GM18873 (cell line): ENCODE data around the gene ASIC2.

Experiments
- ATAC-seq: cut with Tn5 transposase; IDR thresholded peaks from one replicate; pipeline ENCODE4 v1.9.1; 2021; ENCODE audit warnings: mild to moderate bottlenecking, moderate library complexity, moderate number of reproducible peaks; ENCODE audit not compliant: unreplicated experiment, low FRiP score

The ASIC2 gene

GRCh38 chr17:33292981-33293867, at the start of gene ASIC2:
TSS of gene ASIC2 (minus strand) at chr17:33293295.
- ATAC-seq, result no peak

GRCh38 chr17:33342025-33342424, 48.9 kb upstream of the ASIC2 start:
- ATAC-seq, result no peak

DNA sequence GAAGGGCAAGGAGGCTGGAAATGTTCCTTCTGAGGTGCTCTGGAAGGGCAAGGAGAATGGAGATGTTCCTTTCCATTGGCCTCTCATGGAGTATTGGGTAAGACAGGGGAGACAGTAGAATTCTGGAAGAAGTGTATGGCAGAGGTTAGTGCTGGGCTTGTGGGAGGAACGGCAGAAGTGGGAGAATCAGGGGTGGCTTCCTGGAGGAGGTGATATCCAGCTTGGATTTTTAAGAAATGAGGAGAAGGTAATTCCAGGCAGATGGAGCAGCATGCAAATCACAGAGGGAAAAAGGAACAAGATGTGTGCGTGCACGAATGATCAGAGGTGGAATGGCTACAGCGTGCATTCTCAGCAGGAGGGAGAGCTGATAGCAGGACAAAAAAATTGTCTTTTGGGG, 45.1 kb upstream of the ASIC2 start:
- ATAC-seq, result no peak

DNA sequence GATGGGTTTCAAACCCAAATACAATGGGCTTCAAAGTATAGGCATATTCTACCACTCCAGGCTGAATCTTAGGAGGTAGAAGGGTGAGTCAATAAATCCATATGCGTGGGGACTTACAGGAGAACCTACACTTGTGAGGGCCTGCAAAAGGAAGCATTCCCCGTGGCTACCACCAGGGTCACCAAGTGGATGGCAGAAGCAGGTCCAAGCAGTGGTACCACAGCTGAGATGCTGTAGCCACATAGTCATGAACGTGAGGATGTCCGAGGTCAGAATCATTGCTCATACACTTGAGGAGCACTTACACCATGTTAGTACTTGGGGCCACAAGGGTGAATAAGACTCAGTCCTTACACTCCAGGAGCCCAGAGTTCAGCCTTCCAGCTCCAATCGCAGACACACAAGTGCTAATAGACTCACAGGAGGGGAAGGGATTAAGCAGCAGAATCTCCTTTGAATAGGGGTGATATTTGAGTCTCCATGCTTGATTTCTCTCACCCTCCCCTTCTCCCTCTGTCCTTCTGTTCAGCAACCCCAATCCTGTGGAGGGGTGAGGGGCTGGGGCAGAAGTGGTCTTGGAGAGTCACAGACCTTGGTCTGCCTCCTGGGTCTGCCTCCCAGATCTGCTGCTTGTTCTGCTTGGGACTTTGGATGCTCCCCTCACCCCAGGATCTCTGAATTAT, 42.5 kb upstream of the ASIC2 start:
- ATAC-seq, result no peak

DNA sequence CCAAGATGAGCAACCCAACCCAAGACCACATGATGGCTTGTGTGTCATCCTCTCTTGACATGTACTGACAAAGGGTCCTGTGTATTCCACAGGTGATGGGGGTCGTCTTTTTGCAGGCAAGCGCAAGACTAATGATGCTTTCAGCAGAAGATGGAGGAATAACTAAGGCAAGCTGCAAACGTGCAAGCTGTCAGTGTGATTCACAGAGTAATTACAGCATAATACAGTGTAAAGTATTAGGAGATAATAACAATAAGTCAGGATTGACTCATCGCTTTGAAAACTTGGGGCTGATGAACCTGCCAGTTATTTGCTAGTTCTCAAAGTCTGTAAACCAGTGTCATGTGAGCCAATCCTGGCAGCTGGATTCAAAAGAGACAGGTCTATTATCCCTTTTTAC, 41.6 kb upstream of the ASIC2 start:
- no peak for ATAC-seq

- no peak for ATAC-seq
These were observed 37.8 kb upstream of the ASIC2 start for GRCh38 chr17:33330877-33331276.

DNA sequence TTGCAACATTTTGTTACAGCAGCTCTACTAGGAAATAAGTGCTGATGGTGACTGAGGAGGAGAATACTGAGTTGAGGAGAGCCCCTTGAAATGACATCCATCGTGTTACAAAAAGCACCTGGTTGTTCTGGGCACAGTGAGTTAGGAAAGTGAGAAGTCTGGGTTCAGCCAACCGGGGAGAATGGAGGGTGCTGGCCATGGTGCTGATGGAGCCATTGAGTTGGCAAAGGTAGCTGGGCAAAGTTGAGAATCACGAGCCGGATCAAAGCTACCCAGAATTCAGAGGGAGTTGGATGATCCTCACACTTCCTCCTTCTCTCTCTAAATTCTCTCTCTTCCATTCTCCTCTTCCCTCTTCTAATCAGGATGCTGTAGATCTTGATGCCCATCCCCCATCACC, 35.0 kb upstream of the ASIC2 start:
- no peak for ATAC-seq

DNA sequence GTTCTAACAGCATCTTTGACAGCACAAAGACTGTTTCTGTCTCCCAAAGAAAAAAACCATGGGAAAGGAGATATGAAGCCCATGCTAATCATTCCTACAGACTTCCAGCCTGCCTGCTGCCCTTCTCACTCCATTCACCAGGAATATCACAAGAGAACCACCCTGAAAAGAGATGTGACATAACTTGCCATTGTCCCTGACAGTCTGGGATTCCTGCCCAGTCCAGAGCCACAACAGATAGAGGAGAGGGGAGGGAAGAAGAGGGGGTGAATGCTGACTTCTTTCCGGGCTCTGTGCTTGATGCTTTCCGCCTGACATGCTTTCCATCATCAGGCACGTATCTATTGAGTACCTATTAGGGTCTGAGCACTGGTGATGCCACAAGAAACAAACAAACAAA, 31.6 kb upstream of the ASIC2 start:
- no peak for ATAC-seq

DNA sequence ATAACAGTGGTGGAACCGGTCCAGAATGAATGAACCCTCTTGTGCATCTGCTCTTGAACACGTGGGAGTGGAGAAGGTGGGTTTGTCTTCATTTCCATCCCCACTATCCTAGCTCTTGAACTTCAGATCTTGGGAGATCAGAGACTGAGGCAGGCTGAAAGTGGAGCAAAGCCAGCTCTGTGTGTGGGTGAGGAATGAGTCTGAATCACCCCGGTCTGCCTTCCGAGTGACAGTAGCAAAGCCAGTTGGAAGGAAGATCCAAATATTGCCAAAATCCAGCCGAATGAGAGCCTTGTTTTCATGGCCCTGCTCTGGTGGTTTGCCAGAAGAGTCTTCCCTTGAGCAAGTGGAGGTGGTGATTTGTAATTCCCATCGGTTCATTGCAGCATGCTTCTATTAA, 29.0 kb upstream of the ASIC2 start:
- ATAC-seq, result no peak

DNA sequence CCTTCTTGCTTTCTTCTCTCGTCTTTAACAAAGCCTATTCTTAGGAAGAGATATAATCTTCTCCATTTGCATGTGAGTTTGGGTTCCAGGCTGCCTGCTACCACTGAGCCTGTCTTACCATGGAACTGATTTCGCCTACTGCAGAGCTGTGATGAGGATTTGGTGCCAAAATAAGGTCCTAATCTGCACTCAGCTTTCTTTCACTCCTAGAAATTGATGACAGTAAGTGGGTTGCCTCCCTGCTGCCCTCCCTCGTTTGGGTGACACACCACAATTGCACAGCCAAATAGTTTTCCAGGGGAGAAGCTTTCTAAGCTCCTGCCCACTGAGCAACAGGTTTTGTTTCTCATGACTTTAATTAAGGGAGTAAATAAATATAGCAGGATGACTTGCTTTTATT, 25.1 kb upstream of the ASIC2 start:
- no peak for ATAC-seq

DNA sequence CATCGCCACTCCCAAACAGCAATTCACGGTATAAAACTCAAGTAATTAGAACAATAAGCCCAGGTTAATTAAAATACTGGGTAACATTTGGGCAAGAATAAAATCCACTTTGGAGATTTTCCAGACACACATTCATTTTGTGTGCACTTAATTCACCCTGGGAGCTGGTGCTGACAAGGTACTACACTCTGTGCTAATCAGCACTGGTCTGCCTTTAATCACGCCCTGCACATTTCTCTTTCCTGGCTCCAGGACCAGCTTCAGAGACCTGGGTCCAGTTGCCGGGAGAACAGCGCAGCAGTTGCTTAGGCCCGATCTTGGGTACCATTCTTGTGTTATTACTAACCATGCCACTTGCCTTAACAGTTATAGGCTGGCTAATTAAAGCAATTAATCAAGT, 23.7 kb upstream of the ASIC2 start:
- ATAC-seq, result no peak

DNA sequence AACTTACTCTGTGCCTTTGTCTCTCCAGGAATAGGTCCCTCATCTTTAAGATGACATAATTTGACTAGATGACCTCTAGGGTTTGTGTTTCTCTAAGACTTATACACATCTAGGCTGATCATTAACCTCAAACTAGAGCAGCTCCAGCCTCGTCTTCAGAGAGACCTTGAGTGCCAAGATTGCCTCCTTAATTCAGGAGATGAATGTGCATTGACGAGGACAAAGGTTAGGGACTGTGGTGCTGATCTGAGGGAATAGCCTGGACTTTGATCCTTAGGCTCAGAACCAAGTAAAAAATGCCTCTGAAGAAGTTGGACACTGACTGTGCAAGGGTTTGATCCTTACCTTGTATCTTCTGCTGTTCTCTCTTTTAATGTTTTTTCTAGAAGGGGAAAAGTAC, 17.2 kb upstream of the ASIC2 start:
- ATAC-seq, result no peak

- no peak for ATAC-seq
These were observed 10.2 kb upstream of the ASIC2 start for GRCh38 chr17:33303254-33303653.

DNA sequence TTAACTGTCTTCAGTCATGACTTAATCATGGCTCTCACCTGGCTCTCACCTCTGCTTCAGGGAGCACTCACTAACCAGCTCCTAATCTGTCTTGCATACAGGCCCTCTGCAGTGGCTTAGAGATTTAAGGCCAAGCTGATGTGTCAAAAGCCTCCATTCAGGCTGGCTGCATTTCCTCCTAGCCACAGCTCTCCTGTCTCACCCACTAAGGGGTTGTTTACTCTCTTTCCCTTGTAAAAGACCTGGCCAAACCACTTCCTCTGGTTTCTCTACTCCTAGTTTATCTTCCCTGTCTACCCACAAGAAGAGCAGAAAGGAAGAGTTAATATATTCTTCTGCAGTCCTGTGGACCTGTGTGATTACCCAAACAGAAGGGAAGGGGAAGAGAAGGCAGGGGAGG, 9.3 kb upstream of the ASIC2 start:
- ATAC-seq, result no peak

GRCh38 chr17:33300241-33300640, 7.1 kb upstream of the ASIC2 start:
- no peak for ATAC-seq

- no peak for ATAC-seq
These were observed 6.0 kb upstream of the ASIC2 start for GRCh38 chr17:33299115-33299514.

DNA sequence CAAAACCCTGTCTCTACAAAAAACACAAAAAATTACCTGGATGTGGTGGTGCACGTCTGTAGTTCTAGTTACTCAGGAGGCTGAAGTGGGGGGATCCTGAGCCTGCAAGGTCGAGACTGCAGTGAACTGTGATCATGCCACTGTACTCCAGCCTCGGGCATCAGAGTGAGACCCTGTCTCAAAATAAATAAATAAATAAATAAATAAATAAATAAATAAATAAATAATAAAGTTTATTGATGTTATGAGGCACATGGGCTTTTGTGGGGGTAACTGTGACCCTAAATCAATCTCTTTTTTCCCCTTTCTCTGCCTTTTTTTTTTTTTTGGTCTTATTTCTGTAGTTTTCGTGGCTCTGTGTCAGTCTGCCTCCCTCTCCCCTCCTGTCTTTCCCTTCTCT, 4.5 kb upstream of the ASIC2 start:
- no peak for ATAC-seq

- ATAC-seq, result no peak
These were observed 1.9 kb upstream of the ASIC2 start for GRCh38 chr17:33294994-33295393.

DNA sequence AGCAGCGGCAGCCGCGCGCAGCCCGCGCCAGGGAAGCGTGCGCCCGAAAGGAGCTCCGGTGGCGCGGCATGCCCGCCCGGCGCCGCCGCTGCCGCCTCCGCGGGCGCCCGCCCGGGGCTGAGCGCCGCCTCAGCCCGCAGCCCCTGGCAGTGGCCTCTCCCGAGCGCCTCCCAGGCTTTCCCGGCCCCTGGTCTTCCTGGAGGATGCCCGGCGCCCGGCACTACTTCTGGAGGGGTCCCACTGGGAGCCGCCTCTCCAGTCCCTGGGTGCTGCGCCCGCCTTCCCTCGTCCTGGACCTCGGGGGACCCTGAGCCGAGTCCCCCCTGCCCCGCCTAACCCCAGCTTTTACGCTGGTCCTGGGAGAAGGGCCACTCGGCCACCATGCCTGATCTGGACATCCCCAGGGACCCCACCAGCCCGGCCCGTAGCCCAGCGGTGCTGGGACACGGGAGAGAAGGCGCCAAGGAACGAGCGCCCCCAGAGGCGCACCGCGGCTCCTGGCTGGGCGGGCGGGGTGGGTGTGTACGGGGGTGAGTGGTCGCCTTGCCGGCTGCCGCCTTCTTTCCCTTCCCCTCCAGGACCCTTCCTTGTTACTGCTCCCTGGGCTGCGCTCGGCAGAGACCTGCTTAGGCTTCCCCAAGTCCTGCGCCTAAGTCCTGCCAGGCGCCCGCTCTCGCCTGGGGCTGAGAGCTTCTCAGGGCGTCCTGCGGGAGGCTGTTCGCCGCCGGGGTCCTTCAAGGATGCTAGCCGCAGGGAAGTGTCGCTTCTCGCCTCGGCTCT, 704 bp downstream of the ASIC2 start:
- ATAC-seq, result no peak

DNA sequence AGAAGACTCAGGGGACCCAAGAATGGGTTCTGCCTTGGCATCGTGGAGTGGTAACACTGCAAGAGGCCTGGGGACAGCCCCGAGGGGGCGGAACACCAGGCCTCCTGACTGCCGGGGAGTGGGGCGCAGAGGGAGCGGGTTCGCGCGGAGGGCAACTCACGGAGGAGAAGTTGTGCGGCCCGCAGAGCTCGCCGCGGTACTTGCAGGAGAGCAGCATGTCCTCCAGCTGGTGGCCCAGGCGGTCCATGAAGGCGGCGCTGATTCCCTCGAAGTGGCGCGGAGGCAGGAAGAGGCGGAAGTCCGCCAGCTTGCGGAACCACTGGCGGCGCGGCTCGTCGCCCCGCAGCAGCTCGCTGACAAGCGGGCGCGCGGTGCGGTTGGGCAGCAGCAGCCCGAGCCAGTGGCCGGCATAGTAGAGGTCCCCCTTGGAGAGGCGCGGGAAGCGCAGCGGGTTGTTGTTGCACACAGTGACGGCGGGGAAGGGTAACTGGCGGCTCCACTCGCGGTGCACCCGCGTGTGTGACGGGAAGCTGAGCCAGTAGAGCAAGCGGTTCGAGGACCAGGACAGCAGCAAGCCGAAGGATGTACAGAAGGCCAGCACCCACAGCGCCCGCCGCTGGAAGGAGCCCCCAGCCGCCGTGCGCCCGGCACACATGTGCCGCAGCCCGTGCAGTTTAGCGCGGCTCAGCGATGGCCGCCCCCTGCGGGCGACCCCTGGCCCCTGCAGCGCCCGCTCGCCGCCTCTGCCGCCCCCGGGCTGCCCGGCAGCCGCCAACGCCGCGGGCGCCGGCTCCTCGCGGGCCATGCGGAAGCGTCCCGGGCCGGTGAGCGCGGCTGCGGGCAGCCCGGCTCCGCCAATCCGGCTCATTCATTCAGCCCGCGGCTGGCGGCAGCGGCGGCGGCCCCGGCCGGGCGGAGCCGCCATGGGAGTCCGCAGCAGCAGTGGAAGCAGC, 1.6 kb downstream of the ASIC2 start:
- no peak for ATAC-seq
